HCT116 (cell line): ENCODE results near the gene GLOD5. TPM values are rescaled to one million over a fixed set of nuclear protein-coding genes. Genes with fewer than 3 reads are reported as not detected.

Source experiments
- ATAC-seq: fragments of 200-7000 bp; cut with Tn5 transposase; 2 replicates; pipeline ENCODE4 v1.9.1; 2020; ENCODE audit warnings: mild to moderate bottlenecking, moderate library complexity
- BruUV-seq: library from RNA; stranded (reverse); fragments of 400-500 nt; replicated peaks from 2 replicates; lab custom pipeline; 2021; lab: Mats Ljungman, UMichigan
- CTCF ChIA-PET: fragments of 300-600 bp; sonication (Branson Sonifier 250); formaldehyde crosslinking; loops from one replicate; lab custom pipeline; 2021; ENCODE audit warnings: antibody characterized with exemption; lab: Charles Lee
- POLR2A ChIA-PET: fragments of 300-600, 350-600 bp; sonication (Branson Sonifier 250); formaldehyde crosslinking; loops from one replicate; lab custom pipeline; 2021; ENCODE audit warnings: antibody characterized with exemption; lab: Charles Lee
- RAD21 ChIA-PET, 2 experiments: fragments of 300-600 bp; sonication (Branson Sonifier 250); formaldehyde crosslinking; loops; one replicate each; lab custom pipeline; 2023; ENCODE audit warnings: low total read pairs in 2 of 2; ENCODE audit not compliant: uncharacterized antibody in 2 of 2, unreplicated experiment in 2 of 2, low non-redundant PET in 1 of 2; lab: Charles Lee
- DNase-seq: peaks from one replicate; pipeline ENCODE4 v3.0.0-alpha.2; 2010; ENCODE audit warnings: low read depth, low spot score
- H2AFZ ChIP-seq: fragments of 200-600 bp; shearing (Covaris generic), sonication (generic); 2 replicates; pipeline ENCODE4 v1.6.1; 2017; ENCODE audit warnings: low read depth, mixed run types, mixed read lengths, antibody characterized with exemption, low read length; ENCODE audit not compliant: poor library complexity, severe bottlenecking
- H3K27ac ChIP-seq: 2 replicates; pipeline ENCODE4 v1.5.1; 2012; ENCODE audit warnings: low read depth, low read length
- H3K27me3 ChIP-seq: fragments of 200-600 bp; sonication (generic); 2 replicates; pipeline ENCODE4 v1.6.1; 2016; ENCODE audit warnings: mixed run types, low read length, mixed read lengths; ENCODE audit not compliant: insufficient read depth
- H3K36me3 ChIP-seq, 2 experiments: fragments of 200-500 bp in 1 of 2; fragments of 200-600 bp in 1 of 2; sonication (Bioruptor generic) in 1 of 2; sonication (generic) in 1 of 2; 2 replicates each; pipeline versions ENCODE4 v1.5.1 to v1.6.1; 2014 to 2016; ENCODE audit warnings: low read length in 2 of 2, inconsistent platforms in 1 of 2, mixed read lengths in 1 of 2, mixed run types in 1 of 2; ENCODE audit not compliant: insufficient read depth in 2 of 2, control insufficient read depth in 1 of 2
- H3K4me1 ChIP-seq, 2 experiments: fragments of 200-600 bp in 1 of 2; sonication (generic) in 1 of 2; 2 replicates each; pipeline versions ENCODE4 v1.5.1 to v1.6.1; 2012 to 2017; ENCODE audit warnings: low read length in 2 of 2, inconsistent platforms in 1 of 2, mild to moderate bottlenecking in 1 of 2, mixed read lengths in 1 of 2, mixed run types in 1 of 2, moderate library complexity in 1 of 2; ENCODE audit not compliant: insufficient read depth in 2 of 2, control insufficient read depth in 1 of 2
- H3K4me2 ChIP-seq: fragments of 200-600 bp; sonication (generic); 2 replicates; pipeline ENCODE4 v1.6.1; 2017; ENCODE audit warnings: mixed run types, low read length, mixed read lengths
- H3K4me3 ChIP-seq, 2 experiments: fragments of 200-600 bp in 1 of 2; sonication (generic) in 1 of 2; replicated peaks in 1 of 2; 2 replicates each; pipeline ENCODE4 v1.5.1; 2011 to 2016; ENCODE audit warnings: low read length in 2 of 2, control low read depth in 1 of 2, low read depth in 1 of 2, mild to moderate bottlenecking in 1 of 2, mixed read lengths in 1 of 2, mixed run types in 1 of 2
- H3K79me2 ChIP-seq: fragments of 200-600 bp; sonication (generic); 2 replicates; pipeline ENCODE4 v1.6.1; 2017; ENCODE audit warnings: mild to moderate bottlenecking, mixed run types, low read length, moderate library complexity, mixed read lengths; ENCODE audit not compliant: insufficient read depth
- H3K9ac ChIP-seq: fragments of 200-600 bp; sonication (generic); 2 replicates; pipeline ENCODE4 v1.6.1; 2016; ENCODE audit warnings: low read length, mixed read lengths
- H3K9me2 ChIP-seq: fragments of 200-600 bp; sonication (generic), shearing (Covaris generic); 2 replicates; pipeline ENCODE4 v1.6.1; 2017; ENCODE audit warnings: mixed run types, mild to moderate bottlenecking, moderate library complexity; ENCODE audit not compliant: insufficient read depth
- H3K9me3 ChIP-seq, 2 experiments: fragments of 200-500 bp in 1 of 2; fragments of 200-600 bp in 1 of 2; sonication (Bioruptor generic) in 1 of 2; sonication (generic) in 1 of 2; 2 replicates each; pipeline ENCODE4 v1.6.1; 2014 to 2017; ENCODE audit warnings: low read length in 2 of 2, mixed read lengths in 2 of 2, inconsistent platforms in 1 of 2, low read depth in 1 of 2, mild to moderate bottlenecking in 1 of 2, mixed run types in 1 of 2, moderate library complexity in 1 of 2; ENCODE audit not compliant: control insufficient read depth in 1 of 2, insufficient read depth in 1 of 2
- H4K20me1 ChIP-seq: fragments of 200-600 bp; sonication (generic), shearing (Covaris generic); 2 replicates; pipeline ENCODE4 v1.6.1; 2017; ENCODE audit warnings: mixed run types, mild to moderate bottlenecking, moderate library complexity; ENCODE audit not compliant: insufficient read depth
- ATF3 ChIP-seq: IDR thresholded peaks from 2 replicates; pipeline ENCODE4 v1.6.1; 2012
- CBX3 ChIP-seq: IDR thresholded peaks from 2 replicates; pipeline ENCODE4 v1.6.1; 2012; ENCODE audit warnings: low read depth
- CEBPB ChIP-seq: IDR thresholded peaks from 2 replicates; pipeline ENCODE4 v1.6.1; 2012; ENCODE audit warnings: low read depth
- CTCF ChIP-seq, 3 experiments: fragments of 200-600 bp in 1 of 3; sonication (generic) in 1 of 3; IDR thresholded peaks in 2 of 3; conservative IDR thresholded peaks in 1 of 3; 2 replicates each; pipeline ENCODE4 v1.5.1; 2012 to 2017; ENCODE audit warnings: low read depth in 2 of 3, low read length in 2 of 3, antibody characterized with exemption in 1 of 3, borderline replicate concordance in 1 of 3, control low read depth in 1 of 3, mild to moderate bottlenecking in 1 of 3, mixed read lengths in 1 of 3, mixed run types in 1 of 3, moderate library complexity in 1 of 3; ENCODE audit not compliant: insufficient read depth in 1 of 3
- EZH2 ChIP-seq: fragments of 200-600 bp; sonication (generic); IDR thresholded peaks from 2 replicates; pipeline ENCODE4 v1.6.1; 2017; ENCODE audit warnings: antibody characterized with exemption, mixed run types
- EZH2phosphoT487 ChIP-seq: fragments of 200-600 bp; IDR thresholded peaks from 2 replicates; pipeline ENCODE4 v1.6.1; 2018; ENCODE audit warnings: antibody characterized with exemption, borderline replicate concordance
- POLR2A ChIP-seq: IDR thresholded peaks from 2 replicates; pipeline ENCODE4 v1.7.0; 2011; ENCODE audit warnings: borderline replicate concordance; ENCODE audit not compliant: insufficient read depth, insufficient read length; ENCODE audit errors: extremely low read depth
- POLR2AphosphoS5 ChIP-seq: IDR thresholded peaks from 2 replicates; pipeline ENCODE4 v1.6.1; 2011; ENCODE audit warnings: mild to moderate bottlenecking, low read depth, low read length, moderate library complexity
- SP1 ChIP-seq: IDR thresholded peaks from 2 replicates; pipeline ENCODE4 v1.6.1; 2012; ENCODE audit warnings: low read depth
- TCF7L2 ChIP-seq: IDR thresholded peaks from 2 replicates; pipeline ENCODE4 v1.7.0; 2011; ENCODE audit warnings: borderline replicate concordance, inconsistent platforms; ENCODE audit not compliant: insufficient read depth, insufficient read length; ENCODE audit errors: extremely low read depth
- intact Hi-C: fragments of 100-400 bp; cut with micrococcal nuclease; formaldehyde crosslinking; loops from 2 replicates; pipeline ENCODE4 v1.10.0; 2022
- total RNA-seq: library from RNA; stranded (reverse); gene quantifications from one replicate; pipeline ENCODE4 v1.2.1, GENCODE V29; 2021; ENCODE audit not compliant: unreplicated experiment

The GLOD5 gene
- total RNA-seq, 1 experiment from 2014 or later: not detected

- no peak overlapping the region for H3K27ac ChIP-seq
- no peak overlapping the region for H3K4me3 ChIP-seq
- no peaks in the 10 kb centered on the region for H3K79me2 ChIP-seq
- H3K9me2 ChIP-seq: no peaks in the 10 kb centered on the region
- no peaks in the 10 kb centered on the region for H4K20me1 ChIP-seq
- H3K9ac ChIP-seq: no peak overlapping the region
- ChIA-PET RAD21 (no interaction called here), CTCF (no interaction called here), POLR2A (no interaction called here)
- no peaks in the 10 kb centered on the region for H3K27me3 ChIP-seq
- no peak overlapping the region for H3K4me2 ChIP-seq
- no peaks in the 10 kb centered on the region for H3K36me3 ChIP-seq
- H3K4me1 ChIP-seq: no peaks in the 10 kb centered on the region
- intact Hi-C loops: no loop called here
- no peak for ATAC-seq
- H3K9me3 ChIP-seq: no peaks in the 10 kb centered on the region
- DNase-seq: no peak
- TF ChIP-seq CEBPB: no peak
- TF ChIP-seq CBX3: no peak
- TF ChIP-seq TCF7L2: no peak
- no peak for TF ChIP-seq POLR2AphosphoS5
- no peak for TF ChIP-seq EZH2phosphoT487
- no peak for TF ChIP-seq CTCF (IDR thresholded peaks at IDR 0.05 in 2 of 3, conservative IDR thresholded peaks at IDR 0.05 in 1 of 3; ENCODE audit: borderline replicate concordance in 1 of 3, insufficient read depth in 1 of 3, low read depth in 2 of 3, low read length in 2 of 3)
- TF ChIP-seq EZH2: no peak
- no TSS peak for BruUV-seq
- no peak overlapping the region for H2AFZ ChIP-seq
Measured at GRCh38 chrX:48770296-48770695, 8.7 kb downstream of the GLOD5 start.

GRCh38 chrX:48772602-48773001, 11.1 kb downstream of the GLOD5 start:
- H4K20me1 ChIP-seq: no peaks in the 10 kb centered on the region
- intact Hi-C loops: no loop called here
- no TSS peak for BruUV-seq
- H3K9ac ChIP-seq: no peak overlapping the region
- no peak overlapping the region for H3K4me3 ChIP-seq
- H3K36me3 ChIP-seq: no peaks in the 10 kb centered on the region
- no peaks in the 10 kb centered on the region for H3K9me3 ChIP-seq
- no peaks in the 10 kb centered on the region for H3K9me2 ChIP-seq
- CTCF ChIA-PET: no interaction called here
- H3K4me2 ChIP-seq: no peak overlapping the region
- POLR2A ChIA-PET: no interaction called here
- no peaks in the 10 kb centered on the region for H3K4me1 ChIP-seq
- H2AFZ ChIP-seq: no peak overlapping the region
- H3K27me3 ChIP-seq: no peaks in the 10 kb centered on the region
- H3K27ac ChIP-seq: no peak overlapping the region
- ATAC-seq: no peak
- no peak for DNase-seq
- H3K79me2 ChIP-seq: no peaks in the 10 kb centered on the region
- RAD21 ChIA-PET: no interaction called here
- no peak for TF ChIP-seq EZH2phosphoT487
- no peak for TF ChIP-seq CBX3
- no peak for TF ChIP-seq POLR2AphosphoS5
- TF ChIP-seq ATF3: no peak
- TF ChIP-seq SP1: no peak
- TF ChIP-seq CEBPB: no peak
- TF ChIP-seq POLR2A: no peak
